MM.1S (cell line): ENCODE measurements around the gene SPATA9.

Experiments
- EZH2phosphoT487 ChIP-seq: fragments of 300-600 bp; sonication (generic); IDR thresholded peaks from 2 replicates; pipeline ENCODE4 v1.6.1; 2018; ENCODE audit warnings: antibody characterized with exemption, low read length
- TF ChIP-seq, protein P1 (sequence below): fragments of 300-600 bp; sonication (generic); IDR thresholded peaks from 2 replicates; pipeline ENCODE4 v1.5.1; 2016; ENCODE audit warnings: antibody characterized with exemption, low read length, mixed read lengths

DNA sequence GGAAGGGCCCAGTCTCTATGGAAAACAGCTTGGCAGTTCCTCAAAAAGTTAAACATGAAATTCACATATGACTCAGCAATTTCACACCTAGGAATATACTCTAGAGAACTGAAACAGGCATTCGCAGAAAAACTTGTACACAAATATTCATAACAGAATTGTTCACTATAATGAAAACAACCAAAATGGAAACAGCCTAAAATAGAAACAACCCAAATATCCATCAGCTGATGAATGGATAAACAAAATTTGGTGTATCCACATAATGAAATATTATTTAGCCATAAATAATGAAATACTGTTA lies 67.7 kb downstream of the SPATA9 start:
- TF ChIP-seq, protein P1, sequence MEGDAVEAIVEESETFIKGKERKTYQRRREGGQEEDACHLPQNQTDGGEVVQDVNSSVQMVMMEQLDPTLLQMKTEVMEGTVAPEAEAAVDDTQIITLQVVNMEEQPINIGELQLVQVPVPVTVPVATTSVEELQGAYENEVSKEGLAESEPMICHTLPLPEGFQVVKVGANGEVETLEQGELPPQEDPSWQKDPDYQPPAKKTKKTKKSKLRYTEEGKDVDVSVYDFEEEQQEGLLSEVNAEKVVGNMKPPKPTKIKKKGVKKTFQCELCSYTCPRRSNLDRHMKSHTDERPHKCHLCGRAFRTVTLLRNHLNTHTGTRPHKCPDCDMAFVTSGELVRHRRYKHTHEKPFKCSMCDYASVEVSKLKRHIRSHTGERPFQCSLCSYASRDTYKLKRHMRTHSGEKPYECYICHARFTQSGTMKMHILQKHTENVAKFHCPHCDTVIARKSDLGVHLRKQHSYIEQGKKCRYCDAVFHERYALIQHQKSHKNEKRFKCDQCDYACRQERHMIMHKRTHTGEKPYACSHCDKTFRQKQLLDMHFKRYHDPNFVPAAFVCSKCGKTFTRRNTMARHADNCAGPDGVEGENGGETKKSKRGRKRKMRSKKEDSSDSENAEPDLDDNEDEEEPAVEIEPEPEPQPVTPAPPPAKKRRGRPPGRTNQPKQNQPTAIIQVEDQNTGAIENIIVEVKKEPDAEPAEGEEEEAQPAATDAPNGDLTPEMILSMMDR: no peak
- no peak for TF ChIP-seq EZH2phosphoT487
